H9 (cell line): ENCODE measurements around the gene NRXN2. TPM values are rescaled to one million over a fixed set of nuclear protein-coding genes. Genes with fewer than 3 reads are reported as not detected.

Source experiments
- DNase-seq: peaks from one replicate; pipeline ENCODE4 v3.0.0-alpha.2; 2017
- H2AFZ ChIP-seq: one replicate; pipeline ENCODE4 v1.6.1; 2013; ENCODE audit warnings: mild to moderate bottlenecking, low read length, control low read depth, moderate library complexity
- H2AK5ac ChIP-seq: 2 replicates; pipeline ENCODE4 v1.6.1; 2013; ENCODE audit warnings: low read length, control low read depth, mixed read lengths; ENCODE audit not compliant: insufficient read length
- H2BK120ac ChIP-seq: one replicate; pipeline ENCODE4 v1.6.1; 2013; ENCODE audit warnings: low read depth, mild to moderate bottlenecking, low read length, control low read depth, inconsistent platforms; ENCODE audit not compliant: poor library complexity, severe bottlenecking
- H2BK12ac ChIP-seq: 2 replicates; pipeline ENCODE4 v1.6.1; 2013; ENCODE audit warnings: low read length, control low read depth, mixed read lengths, low read depth; ENCODE audit not compliant: insufficient read length
- H2BK15ac ChIP-seq: 2 replicates; pipeline ENCODE4 v1.6.1; 2013; ENCODE audit warnings: low read depth, low read length, control low read depth
- H2BK20ac ChIP-seq: one replicate; pipeline ENCODE4 v1.6.1; 2013; ENCODE audit warnings: low read depth, mild to moderate bottlenecking, low read length, control low read depth, inconsistent platforms; ENCODE audit not compliant: poor library complexity, severe bottlenecking
- H2BK5ac ChIP-seq: 2 replicates; pipeline ENCODE4 v1.6.1; 2013; ENCODE audit warnings: low read length, control low read depth, mixed read lengths; ENCODE audit not compliant: insufficient read length
- H3K14ac ChIP-seq: 2 replicates; pipeline ENCODE4 v1.6.1; 2013; ENCODE audit warnings: low read length, control low read depth; ENCODE audit not compliant: insufficient read depth
- H3K18ac ChIP-seq: 2 replicates; pipeline ENCODE4 v1.6.1; 2013; ENCODE audit warnings: low read depth, mild to moderate bottlenecking, mixed read lengths, low read length, control low read depth; ENCODE audit not compliant: insufficient read length
- H3K23ac ChIP-seq: 2 replicates; pipeline ENCODE4 v1.6.1; 2013; ENCODE audit warnings: low read length, control low read depth, mixed read lengths, low read depth; ENCODE audit not compliant: insufficient read length
- H3K23me2 ChIP-seq: 2 replicates; pipeline ENCODE4 v1.6.1; 2013; ENCODE audit warnings: low read depth, mild to moderate bottlenecking, mixed read lengths, low read length, control low read depth; ENCODE audit not compliant: insufficient read length, poor library complexity, severe bottlenecking
- H3K27ac ChIP-seq: 2 replicates; pipeline ENCODE4 v1.5.1; 2013; ENCODE audit warnings: low read length, control low read depth, mixed read lengths, low read depth; ENCODE audit not compliant: insufficient read length
- H3K27me3 ChIP-seq: 2 replicates; pipeline ENCODE4 v1.6.1; 2013; ENCODE audit warnings: low read length, control low read depth, inconsistent platforms; ENCODE audit not compliant: insufficient read depth
- H3K4ac ChIP-seq: 2 replicates; pipeline ENCODE4 v1.6.1; 2013; ENCODE audit warnings: low read depth, mild to moderate bottlenecking, control low read depth, inconsistent platforms, low read length, moderate library complexity
- H3K4me1 ChIP-seq: 2 replicates; pipeline ENCODE4 v1.6.1; 2013; ENCODE audit warnings: low read length, control low read depth, inconsistent platforms; ENCODE audit not compliant: insufficient read depth
- H3K4me2 ChIP-seq: 2 replicates; pipeline ENCODE4 v1.6.1; 2013; ENCODE audit warnings: low read length, control low read depth, mixed read lengths; ENCODE audit not compliant: insufficient read length, insufficient read depth
- H3K56ac ChIP-seq: 2 replicates; pipeline ENCODE4 v1.6.1; 2013; ENCODE audit warnings: low read depth, mild to moderate bottlenecking, mixed read lengths, low read length, control low read depth; ENCODE audit not compliant: insufficient read length
- H3K79me1 ChIP-seq: 2 replicates; pipeline ENCODE4 v1.6.1; 2013; ENCODE audit warnings: low read depth, mild to moderate bottlenecking, moderate library complexity, low read length, control low read depth, inconsistent platforms; ENCODE audit not compliant: insufficient read depth, poor library complexity, severe bottlenecking
- H3K79me2 ChIP-seq: 2 replicates; pipeline ENCODE4 v1.6.1; 2013; ENCODE audit warnings: low read length, control low read depth, inconsistent platforms; ENCODE audit not compliant: insufficient read depth
- H3K9ac ChIP-seq: 2 replicates; pipeline ENCODE4 v1.6.1; 2013; ENCODE audit warnings: low read length, control low read depth, mixed read lengths; ENCODE audit not compliant: insufficient read length; ENCODE audit errors: extremely low read depth
- H3K9me3 ChIP-seq: one replicate; pipeline ENCODE4 v1.6.1; 2013; ENCODE audit warnings: low read depth, low read length, inconsistent platforms; ENCODE audit not compliant: control insufficient read depth
- H3T11ph ChIP-seq: one replicate; pipeline ENCODE4 v1.6.1; 2013; ENCODE audit warnings: mild to moderate bottlenecking, low read length, control low read depth, inconsistent platforms
- H4K20me1 ChIP-seq: one replicate; pipeline ENCODE4 v1.6.1; 2013; ENCODE audit not compliant: control insufficient read depth, insufficient read length, insufficient read depth
- H4K5ac ChIP-seq: 2 replicates; pipeline ENCODE4 v1.6.1; 2013; ENCODE audit warnings: low read depth, mild to moderate bottlenecking, mixed read lengths, low read length, control low read depth; ENCODE audit not compliant: insufficient read length
- H4K8ac ChIP-seq: replicated peaks from 2 replicates; pipeline ENCODE4 v1.6.1; 2013; ENCODE audit warnings: low read length, control low read depth, mixed read lengths, low read depth; ENCODE audit not compliant: insufficient read length
- H4K91ac ChIP-seq: 2 replicates; pipeline ENCODE4 v1.6.1; 2013; ENCODE audit warnings: low read depth, mild to moderate bottlenecking, moderate library complexity, mixed read lengths, low read length, control low read depth; ENCODE audit not compliant: insufficient read length
- H3K27ac Mint-ChIP-seq, 3 experiments: 2 replicates in 2 of 3; 3 replicates in 1 of 3; pipeline ENCODE4 v1.8.0; 2020 to 2021; ENCODE audit warnings: mixed read lengths in 3 of 3, mild to moderate bottlenecking in 1 of 3, moderate library complexity in 1 of 3
- H3K27me3 Mint-ChIP-seq: 2 replicates; pipeline ENCODE4 v1.8.0; 2021; ENCODE audit warnings: low read depth, mild to moderate bottlenecking, moderate library complexity, mixed read lengths
- H3K36me3 Mint-ChIP-seq, 3 experiments: 2 replicates in 2 of 3; 3 replicates in 1 of 3; pipeline ENCODE4 v1.8.0; 2020 to 2021; ENCODE audit warnings: low read depth in 3 of 3, mixed read lengths in 3 of 3; ENCODE audit not compliant: insufficient read depth in 1 of 3
- H3K4me1 Mint-ChIP-seq, 2 experiments: 2 replicates each; pipeline ENCODE4 v1.8.0; 2020; ENCODE audit warnings: mixed read lengths in 2 of 2
- H3K4me3 Mint-ChIP-seq, 2 experiments: 2 replicates in 1 of 2; 3 replicates in 1 of 2; pipeline ENCODE4 v1.8.0; 2020 to 2021; ENCODE audit warnings: mild to moderate bottlenecking in 2 of 2, mixed read lengths in 2 of 2, moderate library complexity in 1 of 2
- H3K9me3 Mint-ChIP-seq, 2 experiments: 2 replicates in 1 of 2; 3 replicates in 1 of 2; pipeline ENCODE4 v1.8.0; 2020; ENCODE audit warnings: mild to moderate bottlenecking in 2 of 2, mixed read lengths in 2 of 2, moderate library complexity in 1 of 2
- CTCF ChIP-seq: fragments of 200-600 bp; sonication (generic); conservative IDR thresholded peaks from 3 replicates; pipeline ENCODE4 v1.8.0; 2021; ENCODE audit warnings: antibody characterized with exemption, mild to moderate bottlenecking
- WGBS: extraction: QIAGEN DNeasy Blood & Tissue Kit; methylation state at CpG from one replicate; pipeline ENCODE4 v1.1.7; 2013; ENCODE audit warnings: missing lambda C conversion rate, low lambda C conversion rate, mixed read lengths; ENCODE audit not compliant: insufficient read length; ENCODE audit errors: extremely low coverage; 5-methylcytosine and 5-hydroxymethylcytosine counted together
- total RNA-seq: library from RNA; stranded (reverse); gene quantifications from 2 replicates; pipeline ENCODE4 v1.2.1, GENCODE V29; 2021

Gene NRXN2
- total RNA-seq, 1 experiment from 2014 or later: 3.9 TPM

DNA sequence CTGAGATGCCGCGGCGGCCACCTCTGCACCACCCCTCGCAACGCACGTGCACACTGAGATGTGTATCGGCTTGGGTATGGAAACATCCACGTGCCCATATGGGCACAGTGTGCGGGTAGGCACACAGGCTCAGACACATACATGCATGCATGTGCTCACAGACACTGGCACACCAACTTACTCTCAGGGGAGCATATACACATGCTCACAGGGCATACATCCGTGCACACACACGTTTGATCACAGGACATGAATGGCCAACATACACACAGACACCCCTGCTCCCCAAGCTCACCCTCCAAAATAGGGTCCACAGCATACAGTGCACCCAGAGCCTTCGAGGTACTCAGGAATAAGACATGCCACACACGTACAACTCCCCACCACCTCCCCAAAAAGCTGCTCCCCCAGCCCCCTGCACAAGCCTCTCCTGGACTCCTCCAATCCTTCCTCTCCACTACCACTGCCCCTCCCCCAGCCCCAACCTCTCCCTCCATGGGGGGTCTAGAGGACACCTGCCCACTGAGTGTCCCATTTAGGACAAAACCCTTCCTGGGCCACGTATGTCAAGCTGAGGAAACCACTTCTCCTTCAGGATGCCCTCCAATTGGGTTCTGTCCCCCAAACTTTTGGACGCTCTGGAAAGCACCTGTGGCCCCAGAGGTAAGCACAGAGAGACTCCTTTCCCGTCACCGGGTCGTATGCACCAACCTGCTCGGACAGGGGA, 78.9 kb downstream of the NRXN2 start:
- no peaks in the 10 kb centered on the region for H3K9me3 ChIP-seq
- peak overlapping the region; percentile 71 to 93 for H3K4me3 Mint-ChIP-seq
- no peak overlapping the region for H2BK15ac ChIP-seq
- H3K23ac ChIP-seq: no peak overlapping the region
- H4K8ac ChIP-seq: no peak overlapping the region
- no peak overlapping the region for H3K56ac ChIP-seq
- no peaks in the 10 kb centered on the region for H3K79me1 ChIP-seq
- peaks cover 19% of the 10 kb centered on the region for H3K23me2 ChIP-seq
- H3K4me2 ChIP-seq: peak overlapping the region; percentile 69
- H4K20me1 ChIP-seq: no peaks in the 10 kb centered on the region
- H3K4ac ChIP-seq: no peak overlapping the region
- H2AFZ ChIP-seq: no peak overlapping the region
- H3K27ac ChIP-seq: no peak overlapping the region
- peaks cover 17 to 33% of the 10 kb centered on the region in 2 experiments for H3K4me1 Mint-ChIP-seq
- H2BK120ac ChIP-seq: no peak overlapping the region
- no peak for DNase-seq
- no peak overlapping the region for H2BK12ac ChIP-seq
- H3K27me3 ChIP-seq: peaks cover 35% of the 10 kb centered on the region
- no peaks in the 10 kb centered on the region for H3K79me2 ChIP-seq
- no peak overlapping the region; a peak in 1 of 7 replicates for H3K27ac Mint-ChIP-seq
- no peak overlapping the region for H3K9ac ChIP-seq
- no peaks in the 10 kb centered on the region; a peak in 1 of 5 replicates for H3K9me3 Mint-ChIP-seq
- no peak overlapping the region for H4K5ac ChIP-seq
- H3K4me1 ChIP-seq: peaks cover 2% of the 10 kb centered on the region; the same call in 1 of the 2 replicates
- TF ChIP-seq CTCF: no peak
- no peak overlapping the region for H2AK5ac ChIP-seq
- peaks cover 61% of the 10 kb centered on the region for H3K27me3 Mint-ChIP-seq
- no peak overlapping the region for H4K91ac ChIP-seq
- H2BK20ac ChIP-seq: no peak overlapping the region
- no peak overlapping the region for H3T11ph ChIP-seq
- H2BK5ac ChIP-seq: no peak overlapping the region
- H3K36me3 Mint-ChIP-seq: no peaks in the 10 kb centered on the region
- no CpG with 5 or more reads among the region's 19 CpGs for WGBS
- no peak overlapping the region for H3K18ac ChIP-seq
- H3K14ac ChIP-seq: no peak overlapping the region
